GM10266 (cell line): ENCODE results near the gene ORAI3.

Source experiments
- DNase-seq: peaks from one replicate; pipeline ENCODE4 v3.0.0; 2012; ENCODE audit errors: extremely low spot score
- CTCF ChIP-seq: IDR thresholded peaks from 2 replicates; pipeline ENCODE4 v1.5.1; 2012; ENCODE audit warnings: mild to moderate bottlenecking, low read depth; ENCODE audit not compliant: control insufficient read depth, insufficient read depth; ENCODE audit errors: missing control alignments

The ORAI3 gene

DNA sequence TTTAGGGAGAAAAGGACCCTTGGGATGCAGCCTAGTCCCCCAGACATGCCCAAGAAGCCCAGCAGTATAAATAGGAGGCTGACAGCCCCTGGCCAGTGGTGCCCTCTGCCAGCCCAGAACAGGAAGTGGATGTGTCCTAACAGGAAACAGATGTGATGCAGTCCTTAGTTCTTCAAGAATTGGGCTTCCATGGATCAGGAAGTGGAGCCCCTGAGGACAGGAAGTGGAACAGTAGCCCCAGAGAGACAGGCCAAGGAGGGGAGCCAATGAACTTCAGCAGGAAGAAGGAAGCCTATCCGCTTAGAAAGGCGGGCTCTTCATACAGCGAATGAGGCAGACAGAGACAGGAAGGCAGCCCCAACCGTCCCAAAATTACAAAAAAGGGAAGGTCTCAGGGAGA is 45.3 kb upstream of the ORAI3 start:
- no peak for TF ChIP-seq CTCF
- DNase-seq, result no peak

DNA sequence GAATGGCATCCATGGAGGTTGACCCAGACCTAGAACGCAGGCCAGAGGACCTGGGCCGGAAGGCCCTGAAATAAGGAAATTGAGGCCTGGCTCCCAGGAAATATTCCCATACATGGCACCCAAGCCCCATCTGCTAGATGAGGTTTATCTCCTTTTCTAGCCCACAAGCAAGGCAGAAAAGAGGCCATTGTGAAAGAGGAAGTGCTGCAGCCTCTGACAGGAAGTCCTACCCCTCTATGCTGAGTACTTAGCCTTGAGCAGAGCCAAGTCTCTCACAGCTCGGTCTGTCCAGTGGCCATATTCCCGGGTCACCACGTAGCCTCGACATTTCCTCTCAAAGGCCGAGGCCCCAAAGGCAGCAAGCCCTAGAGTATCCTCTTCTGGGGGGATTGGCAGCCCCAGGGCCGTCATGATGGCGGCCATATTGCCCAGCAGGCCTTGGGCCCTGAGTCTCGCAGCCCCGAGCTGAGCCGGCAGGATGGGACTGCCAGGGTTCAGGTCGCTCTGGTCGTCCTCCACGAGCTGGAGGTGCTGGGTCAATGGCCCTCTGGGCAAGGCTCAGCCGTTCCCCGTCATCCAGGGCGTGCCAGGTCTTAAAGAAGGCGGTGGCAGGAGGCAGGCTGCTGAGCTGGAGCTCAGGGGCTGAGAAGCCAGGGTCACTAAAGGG is 44.6 kb upstream of the ORAI3 start:
- no peak for DNase-seq
- TF ChIP-seq CTCF, result no peak

- TF ChIP-seq CTCF, result no peak
- DNase-seq, result no peak
Observed at GRCh38 chr16:30907064-30907463, 41.8 kb upstream of the ORAI3 start.

- TF ChIP-seq CTCF, result no peak
- DNase-seq, result no peak
Observed at GRCh38 chr16:30910427-30911029, 38.3 kb upstream of the ORAI3 start.

DNA sequence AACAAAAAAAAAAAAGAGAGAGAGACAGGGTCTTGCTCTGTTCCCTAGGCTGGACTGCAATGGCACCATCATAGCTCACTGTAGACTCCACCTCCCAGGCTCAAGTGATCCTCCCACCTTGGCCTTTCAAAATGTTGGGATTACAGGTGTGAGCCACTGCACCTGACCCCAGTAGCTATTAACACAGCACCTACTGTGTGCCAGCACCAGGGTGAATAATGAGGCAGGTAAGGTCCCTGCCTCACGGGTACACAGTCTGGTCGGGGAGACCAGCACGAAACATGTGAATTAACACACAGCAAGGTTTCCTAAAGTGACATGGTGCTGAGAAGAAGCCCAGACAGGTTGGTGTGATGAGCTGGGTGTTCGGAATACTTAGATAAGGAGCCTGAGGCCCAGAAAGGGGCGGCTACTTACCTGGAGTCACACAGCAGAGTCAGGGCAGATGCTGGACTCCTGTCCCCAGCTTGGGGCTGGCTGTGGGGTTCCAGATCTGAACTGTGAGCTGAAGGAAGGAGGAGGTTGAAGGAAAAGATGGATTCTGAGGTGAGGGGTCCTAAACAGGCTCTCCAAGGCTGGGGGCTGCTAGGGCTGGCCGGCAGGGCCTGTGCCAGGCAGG is 36.0 kb upstream of the ORAI3 start:
- DNase-seq, result no peak
- no peak for TF ChIP-seq CTCF

DNA sequence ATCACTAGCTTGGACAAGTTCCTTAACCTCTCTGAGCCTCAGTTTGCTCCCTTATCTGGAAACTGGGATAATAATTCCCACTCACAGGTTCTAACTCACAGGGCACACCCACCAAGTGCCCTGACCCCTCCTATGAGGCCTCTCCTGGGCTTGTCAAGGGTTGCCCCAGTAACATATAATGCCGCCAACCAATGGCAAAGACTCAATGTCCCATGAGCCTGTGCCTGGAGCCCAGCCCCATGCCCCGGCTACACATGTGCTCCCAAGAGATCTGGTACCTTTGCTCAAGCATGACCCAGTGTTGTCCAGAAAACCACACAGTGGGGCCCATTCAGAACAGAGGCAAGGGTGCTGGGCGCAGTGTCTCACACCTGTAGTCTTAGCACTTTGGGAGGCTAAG is 34.0 kb upstream of the ORAI3 start:
- TF ChIP-seq CTCF, result no peak
- DNase-seq, result no peak

- no peak for TF ChIP-seq CTCF
- no peak for DNase-seq
Observed at GRCh38 chr16:30918614-30919013, 30.3 kb upstream of the ORAI3 start.
